ENCODE results near the gene PGAM1.
"Not testable (repeated sequence)": the region's sequence is repeated elsewhere in the genome, so short reads cannot be mapped to it uniquely, and the experiment has no call there.

The PGAM1 gene

DNA sequence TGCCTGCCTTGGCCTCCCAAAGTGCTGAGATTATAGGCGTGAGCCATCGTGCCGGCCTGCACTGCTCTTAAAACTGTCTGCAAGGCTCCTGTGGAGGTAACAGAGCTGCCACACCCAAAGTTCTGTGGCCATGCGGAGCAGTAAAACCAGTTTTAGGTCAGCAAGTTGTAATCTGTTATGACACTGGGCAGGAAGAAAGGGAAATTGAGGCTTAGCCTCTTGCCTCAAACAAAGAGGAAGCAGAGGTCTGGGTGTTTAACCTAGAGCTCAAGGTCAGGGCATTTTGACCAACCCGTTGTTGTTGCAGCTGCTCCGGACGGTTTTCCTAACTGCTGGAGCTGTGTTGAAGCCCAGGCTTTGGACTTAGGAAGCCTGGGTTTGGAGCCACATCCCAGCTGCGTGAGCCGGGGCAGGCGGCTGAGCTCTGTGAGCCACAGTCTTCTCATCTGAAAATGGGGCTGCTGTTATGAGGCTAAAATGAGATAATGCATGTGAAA, 17.4 kb upstream of the PGAM1 start:
- H3K9ac ChIP-seq (ENCODE audit: low read depth, low read length): no peak overlapping the region

DNA sequence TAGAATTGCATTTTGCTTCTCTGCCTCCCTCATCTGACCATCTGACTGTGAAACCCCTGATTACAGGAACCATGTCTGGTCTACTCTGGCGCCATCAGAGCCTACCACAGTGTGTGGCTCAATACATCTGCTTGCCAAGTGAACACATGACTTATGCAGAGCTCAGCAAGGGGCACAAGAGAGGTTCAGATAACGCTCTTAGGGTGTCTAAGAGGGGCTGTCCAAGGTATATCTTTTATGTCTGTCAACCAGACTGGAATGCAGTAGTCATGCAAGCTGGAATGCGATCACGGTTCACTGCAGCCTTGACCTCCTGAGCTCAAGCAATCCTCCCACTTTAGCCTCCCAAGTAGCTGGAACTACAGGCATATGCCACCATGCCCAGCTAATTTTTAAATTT, 14.6 kb upstream of the PGAM1 start:
- 93% methylated on average over 4 of the region's 4 CpGs for WGBS
- Histone ChIP-seq H3K4me3 (ENCODE audit: low read length) (no peak overlapping the region), H3K27ac (ENCODE audit: low read depth, low read length) (no peak overlapping the region), H3K9ac (ENCODE audit: low read depth, low read length) (no peak overlapping the region), H3K27me3 (ENCODE audit: insufficient read depth, low read length) (no peaks in the 10 kb centered on the region), H3K36me3 (ENCODE audit: insufficient read depth, low read length) (no peaks in the 10 kb centered on the region), H3K9me3 (ENCODE audit: insufficient read depth, low read depth, low read length) (no peaks in the 10 kb centered on the region), H3K4me1 (ENCODE audit: insufficient read depth, low read length) (peaks cover 3% of the 10 kb centered on the region; the same call in 1 of the 2 replicates)

More for the DNA sequence above, 17.4 kb upstream of the PGAM1 start:
- H3K27ac ChIP-seq (ENCODE audit: low read depth, low read length): no peak overlapping the region
- no peak overlapping the region for H3K4me3 ChIP-seq (ENCODE audit: low read length)
- no peaks in the 10 kb centered on the region for H3K9me3 ChIP-seq (ENCODE audit: insufficient read depth, low read depth, low read length)
- 89% methylated on average over 10 of the region's 10 CpGs for WGBS
- H3K27me3 ChIP-seq (ENCODE audit: insufficient read depth, low read length): no peaks in the 10 kb centered on the region
- H3K4me1 ChIP-seq (ENCODE audit: insufficient read depth, low read length): peaks cover under 1% of the 10 kb centered on the region; the same call in 1 of the 2 replicates
- no peaks in the 10 kb centered on the region for H3K36me3 ChIP-seq (ENCODE audit: insufficient read depth, low read length)

DNA sequence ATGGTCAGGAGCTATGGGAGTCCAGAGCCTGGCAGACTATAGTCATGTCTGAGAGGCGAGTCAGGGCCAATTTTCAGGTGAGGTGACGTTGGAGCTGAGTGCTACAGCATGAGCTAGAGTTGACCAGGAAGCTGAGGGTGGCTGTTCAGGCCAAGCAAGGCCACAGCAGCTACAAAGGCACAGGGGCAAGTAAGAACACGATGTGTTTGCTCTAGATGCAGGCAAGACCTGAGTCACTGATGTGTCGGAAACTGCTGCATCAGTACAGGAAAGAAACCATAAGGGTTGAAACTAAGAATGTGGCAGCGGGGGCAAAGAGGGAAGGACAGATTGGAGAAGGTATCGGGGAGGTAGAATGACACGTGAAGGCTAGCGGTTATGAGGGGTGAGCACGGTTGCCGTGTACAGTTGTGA, 13.1 kb upstream of the PGAM1 start:
- WGBS: 92% methylated on average over 10 of the region's 10 CpGs
- no peak overlapping the region for H3K27ac ChIP-seq (ENCODE audit: low read depth, low read length)
- no peak overlapping the region for H3K9ac ChIP-seq (ENCODE audit: low read depth, low read length)

DNA sequence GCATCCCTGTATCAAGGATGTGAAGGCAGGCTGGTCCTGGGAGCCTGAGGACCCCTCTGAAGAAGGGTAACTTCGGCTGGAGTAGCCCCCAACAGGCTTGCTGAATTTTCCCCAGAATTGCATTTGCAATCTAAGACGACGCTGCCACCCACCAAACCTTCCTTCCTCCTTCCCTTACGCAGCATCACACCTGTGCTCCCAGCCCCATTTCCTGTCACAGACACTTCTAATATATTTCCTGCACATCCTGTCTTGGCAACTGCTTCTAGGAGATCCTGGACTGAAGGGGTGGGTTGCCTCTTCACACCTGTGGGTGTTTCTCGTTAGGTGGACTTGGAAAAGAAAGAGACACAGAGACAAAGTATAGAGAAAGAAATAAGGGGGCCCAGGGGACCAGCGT, 9.4 kb upstream of the PGAM1 start:
- H3K9me3 ChIP-seq (ENCODE audit: insufficient read depth, low read depth, low read length): no peaks in the 10 kb centered on the region
- H3K9ac ChIP-seq (ENCODE audit: low read depth, low read length): no peak overlapping the region
- peaks cover 12% of the 10 kb centered on the region for H3K4me1 ChIP-seq (ENCODE audit: insufficient read depth, low read length)
- H3K27me3 ChIP-seq (ENCODE audit: insufficient read depth, low read length): no peaks in the 10 kb centered on the region
- WGBS: 94% methylated on average over 6 of the region's 6 CpGs
- no peak overlapping the region for H3K4me3 ChIP-seq (ENCODE audit: low read length)
- no peaks in the 10 kb centered on the region for H3K36me3 ChIP-seq (ENCODE audit: insufficient read depth, low read length)
- H3K27ac ChIP-seq (ENCODE audit: low read depth, low read length): no peak overlapping the region

More for the DNA sequence above, 13.1 kb upstream of the PGAM1 start:
- H3K4me1 ChIP-seq (ENCODE audit: insufficient read depth, low read length): peaks cover 3% of the 10 kb centered on the region; the same call in 1 of the 2 replicates
- no peaks in the 10 kb centered on the region for H3K27me3 ChIP-seq (ENCODE audit: insufficient read depth, low read length)
- H3K36me3 ChIP-seq (ENCODE audit: insufficient read depth, low read length): no peaks in the 10 kb centered on the region
- H3K4me3 ChIP-seq (ENCODE audit: low read length): no peak overlapping the region
- H3K9me3 ChIP-seq (ENCODE audit: insufficient read depth, low read depth, low read length): no peaks in the 10 kb centered on the region

DNA sequence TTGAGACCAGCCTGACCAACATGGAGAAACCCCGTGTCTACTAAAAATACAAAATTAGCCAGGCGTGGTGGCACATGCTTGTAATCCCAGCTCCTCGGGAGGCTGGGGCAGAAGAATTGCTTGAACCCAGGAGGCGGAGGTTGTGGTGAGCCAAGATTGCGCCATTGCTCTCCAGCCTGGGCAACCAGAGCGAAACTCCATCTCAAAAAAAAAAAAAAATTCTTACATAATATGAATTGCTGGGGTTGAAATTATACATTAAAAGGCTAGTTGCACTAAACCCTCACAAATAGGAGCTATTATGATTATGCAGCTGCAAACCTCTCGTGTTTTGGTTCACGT, 2.3 kb upstream of the PGAM1 start:
- WGBS: 90% methylated on average over 6 of the region's 8 CpGs

DNA sequence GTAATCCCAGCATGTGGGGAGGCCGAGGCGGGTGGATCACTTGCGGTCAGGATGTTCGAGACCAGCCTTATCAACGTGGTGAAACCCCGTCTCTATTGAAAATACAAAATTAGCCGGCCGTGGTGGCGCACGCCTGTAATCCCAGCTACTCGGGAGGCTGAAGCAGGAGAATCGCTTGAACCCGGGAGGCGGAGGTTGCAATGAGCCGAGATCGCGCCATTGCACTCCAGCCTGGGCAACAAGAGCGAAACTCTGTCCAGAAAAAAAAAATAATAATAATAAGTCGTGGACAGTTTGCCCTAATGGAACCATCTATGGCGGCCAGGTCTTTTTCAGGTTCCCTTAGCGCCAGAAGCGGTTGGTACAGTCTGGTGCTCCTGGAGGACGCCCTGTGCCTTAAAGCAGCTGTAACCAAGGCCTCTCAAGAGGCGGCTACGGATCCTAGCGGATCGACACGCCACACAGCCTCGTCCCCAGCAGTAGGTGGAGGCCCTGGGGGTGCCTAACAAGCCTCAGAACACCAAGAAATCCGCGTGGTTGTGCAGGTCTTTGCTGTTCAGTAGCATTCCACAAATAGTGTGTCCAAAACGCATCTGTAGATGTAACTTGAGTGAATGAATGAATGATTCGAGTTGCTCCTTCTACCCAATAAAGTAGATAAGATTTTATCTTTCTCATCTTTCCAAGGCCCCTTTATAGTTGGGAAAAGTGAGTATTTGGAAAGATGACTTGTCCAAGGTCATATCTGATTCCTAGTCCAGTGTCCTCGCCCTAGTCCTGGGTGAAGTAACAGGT, 982 bp downstream of the PGAM1 start:
- peak overlapping the region; percentile 99 for H3K9ac ChIP-seq (ENCODE audit: low read depth, low read length)
- H3K36me3 ChIP-seq (ENCODE audit: insufficient read depth, low read length): peaks cover 48% of the 10 kb centered on the region
- no peaks in the 10 kb centered on the region for H3K27me3 ChIP-seq (ENCODE audit: insufficient read depth, low read length)
- peaks cover 12% of the 10 kb centered on the region for H3K4me1 ChIP-seq (ENCODE audit: insufficient read depth, low read length)
- no peaks in the 10 kb centered on the region for H3K9me3 ChIP-seq (ENCODE audit: insufficient read depth, low read depth, low read length)
- peak overlapping the region; percentile 100 for H3K4me3 ChIP-seq (ENCODE audit: low read length)
- H3K27ac ChIP-seq (ENCODE audit: low read depth, low read length): peak overlapping the region; percentile 87
- under 1% methylated on average over 33 of the region's 34 CpGs for WGBS

More for the DNA sequence above, 2.3 kb upstream of the PGAM1 start:
- not testable (repeated sequence) for H3K27ac ChIP-seq (ENCODE audit: low read depth, low read length); H3K4me3 ChIP-seq (ENCODE audit: low read length); H3K9me3 ChIP-seq (ENCODE audit: insufficient read depth, low read depth, low read length); H3K9ac ChIP-seq (ENCODE audit: low read depth, low read length); H3K27me3 ChIP-seq (ENCODE audit: insufficient read depth, low read length)
- Histone ChIP-seq H3K4me1 (ENCODE audit: insufficient read depth, low read length) (peaks cover 13% of the 10 kb centered on the region), H3K36me3 (ENCODE audit: insufficient read depth, low read length) (peaks cover 18% of the 10 kb centered on the region)

DNA sequence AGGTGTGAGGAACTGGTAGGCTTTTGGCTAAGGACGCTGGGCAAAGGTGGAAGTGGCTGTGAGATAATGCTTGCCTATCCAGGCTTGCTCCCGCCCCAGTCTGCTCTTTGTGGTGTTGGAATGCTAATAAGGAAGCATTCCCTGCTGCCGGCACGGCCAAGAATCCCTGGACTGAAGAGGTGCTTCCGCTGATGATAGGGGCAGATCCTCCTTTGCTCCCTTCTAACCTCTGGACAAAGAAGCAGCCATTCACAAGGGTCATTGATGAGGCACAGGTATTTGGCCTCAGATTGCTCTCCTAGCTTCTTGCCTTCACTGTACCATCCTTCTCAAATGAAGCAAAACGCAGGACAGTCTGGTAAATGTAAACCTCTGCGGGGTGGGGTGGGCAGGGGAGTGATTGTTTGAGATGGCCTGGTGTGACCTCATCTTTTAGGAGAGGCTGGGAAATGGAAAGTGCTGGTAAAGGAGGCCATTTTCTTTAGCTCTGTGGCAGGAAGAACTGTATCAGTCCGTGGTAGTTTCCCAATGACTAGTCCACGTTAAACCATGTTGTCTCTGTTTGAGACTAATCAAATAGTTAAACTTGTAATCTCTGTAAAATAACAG, 1.7 kb downstream of the PGAM1 start:
- Histone ChIP-seq H3K4me3 (ENCODE audit: low read length) (peak overlapping the region; percentile 100), H3K27ac (ENCODE audit: low read depth, low read length) (peak overlapping the region; percentile 87), H3K9me3 (ENCODE audit: insufficient read depth, low read depth, low read length) (no peaks in the 10 kb centered on the region), H3K36me3 (ENCODE audit: insufficient read depth, low read length) (peaks cover 51% of the 10 kb centered on the region), H3K4me1 (ENCODE audit: insufficient read depth, low read length) (peaks cover 12% of the 10 kb centered on the region), H3K9ac (ENCODE audit: low read depth, low read length) (peak overlapping the region; percentile 99), H3K27me3 (ENCODE audit: insufficient read depth, low read length) (no peaks in the 10 kb centered on the region)
- WGBS: 4% methylated on average over 8 of the region's 9 CpGs

DNA sequence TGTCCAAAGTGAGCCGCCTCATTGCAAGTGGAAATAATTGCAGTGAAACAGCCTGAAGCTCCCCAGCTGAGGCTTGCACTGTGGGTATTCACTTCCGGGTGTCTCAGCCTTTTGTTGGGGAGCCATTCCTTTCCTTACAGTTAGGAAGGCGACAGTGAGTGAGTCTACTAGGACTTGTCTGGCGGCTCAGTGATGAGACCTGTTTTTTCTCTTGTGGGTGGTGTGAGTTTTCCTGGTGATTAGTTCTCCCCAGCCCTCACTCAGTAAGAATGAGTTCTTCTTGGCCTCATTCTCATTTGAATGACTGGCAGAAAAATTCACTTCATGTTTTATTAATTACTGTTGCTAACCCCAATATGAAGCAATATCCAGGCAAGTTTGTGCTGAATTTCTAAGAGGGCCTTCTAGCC, 2.6 kb downstream of the PGAM1 start:
- Histone ChIP-seq H3K9ac (ENCODE audit: low read depth, low read length) (peak overlapping the region; percentile 99), H3K36me3 (ENCODE audit: insufficient read depth, low read length) (peaks cover 56% of the 10 kb centered on the region), H3K27me3 (ENCODE audit: insufficient read depth, low read length) (no peaks in the 10 kb centered on the region), H3K9me3 (ENCODE audit: insufficient read depth, low read depth, low read length) (no peaks in the 10 kb centered on the region), H3K27ac (ENCODE audit: low read depth, low read length) (peak overlapping the region; percentile 87), H3K4me1 (ENCODE audit: insufficient read depth, low read length) (peaks cover 12% of the 10 kb centered on the region), H3K4me3 (ENCODE audit: low read length) (peak overlapping the region; percentile 100)
- WGBS: 72% methylated on average over 4 of the region's 4 CpGs

DNA sequence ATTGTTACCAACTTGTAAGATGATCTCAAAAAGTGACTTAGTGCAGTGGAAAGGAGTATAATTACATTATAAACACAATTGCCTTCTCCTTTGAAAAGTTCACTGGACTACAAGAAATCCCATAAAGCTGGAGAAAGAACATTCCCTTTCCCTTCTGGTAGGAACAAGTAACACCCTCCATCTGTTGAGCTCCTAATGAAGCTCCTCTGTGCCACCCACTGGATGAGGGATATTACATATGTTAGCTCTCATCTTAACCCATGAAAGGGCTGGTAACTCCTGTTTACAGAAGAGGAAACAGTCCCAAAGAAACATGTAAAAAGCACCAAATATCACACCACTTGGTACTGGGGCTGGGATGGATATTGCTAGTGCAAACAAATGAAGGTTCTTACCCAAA, 8.1 kb downstream of the PGAM1 start:
- no peak overlapping the region for H3K9ac ChIP-seq (ENCODE audit: low read depth, low read length)
- H3K36me3 ChIP-seq (ENCODE audit: insufficient read depth, low read length): peaks cover 79% of the 10 kb centered on the region
- H3K9me3 ChIP-seq (ENCODE audit: insufficient read depth, low read depth, low read length): no peaks in the 10 kb centered on the region
- H3K27ac ChIP-seq (ENCODE audit: low read depth, low read length): no peak overlapping the region
- H3K4me3 ChIP-seq (ENCODE audit: low read length): no peak overlapping the region
- H3K27me3 ChIP-seq (ENCODE audit: insufficient read depth, low read length): no peaks in the 10 kb centered on the region
- peaks cover 2% of the 10 kb centered on the region; the same call in 1 of the 2 replicates for H3K4me1 ChIP-seq (ENCODE audit: insufficient read depth, low read length)

DNA sequence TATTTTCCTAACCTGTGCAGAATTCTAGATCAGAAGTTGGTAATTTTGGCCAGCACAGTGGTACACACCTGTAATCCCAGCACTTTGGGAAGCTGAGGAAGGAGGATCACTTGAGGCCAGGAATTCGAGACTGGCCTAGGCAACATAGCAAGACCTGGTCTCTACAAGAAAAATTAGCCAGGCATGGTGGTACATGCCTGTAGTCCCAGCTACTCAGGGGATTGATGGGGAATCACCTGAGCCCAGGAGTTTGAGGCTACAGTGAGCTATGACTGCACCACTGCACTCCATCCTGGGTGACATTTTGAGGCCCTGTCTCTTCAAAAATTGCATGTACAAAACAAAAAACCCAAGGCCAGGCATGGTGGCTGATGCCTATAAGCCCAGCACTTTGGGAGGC, 8.6 kb downstream of the PGAM1 start:
- peaks cover 80% of the 10 kb centered on the region for H3K36me3 ChIP-seq (ENCODE audit: insufficient read depth, low read length)
- no peak overlapping the region; the same call in 1 of the 2 replicates for H3K27ac ChIP-seq (ENCODE audit: low read depth, low read length)
- H3K4me1 ChIP-seq (ENCODE audit: insufficient read depth, low read length): no peaks in the 10 kb centered on the region
- H3K4me3 ChIP-seq (ENCODE audit: low read length): no peak overlapping the region
- WGBS: 92% methylated on average over 1 of the region's 1 CpG
- H3K27me3 ChIP-seq (ENCODE audit: insufficient read depth, low read length): no peaks in the 10 kb centered on the region
- no peak overlapping the region for H3K9ac ChIP-seq (ENCODE audit: low read depth, low read length)
- H3K9me3 ChIP-seq (ENCODE audit: insufficient read depth, low read depth, low read length): no peaks in the 10 kb centered on the region

DNA sequence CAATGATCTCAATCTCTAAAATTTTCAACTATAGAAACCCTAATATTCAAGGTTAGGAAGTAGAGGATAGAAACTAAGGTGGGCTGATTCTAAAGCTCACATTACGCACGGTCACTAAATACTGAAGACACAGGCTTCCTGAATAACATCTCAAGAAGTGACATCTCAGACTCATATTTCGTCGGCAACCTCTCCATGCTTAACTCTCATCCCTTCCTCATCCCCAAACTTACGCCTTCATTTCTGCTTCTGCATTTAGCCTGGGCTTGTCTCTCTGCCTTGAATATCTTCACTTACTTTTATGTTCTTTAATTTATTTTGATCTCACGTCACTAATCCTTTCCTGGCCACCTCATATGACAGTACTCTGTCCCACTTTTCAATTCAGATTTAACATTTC, 9.2 kb downstream of the PGAM1 start:
- WGBS: 96% methylated on average over 6 of the region's 6 CpGs
- Histone ChIP-seq H3K27me3 (ENCODE audit: insufficient read depth, low read length) (no peaks in the 10 kb centered on the region), H3K27ac (ENCODE audit: low read depth, low read length) (no peak overlapping the region), H3K9ac (ENCODE audit: low read depth, low read length) (no peak overlapping the region), H3K4me1 (ENCODE audit: insufficient read depth, low read length) (no peaks in the 10 kb centered on the region), H3K4me3 (ENCODE audit: low read length) (no peak overlapping the region), H3K9me3 (ENCODE audit: insufficient read depth, low read depth, low read length) (no peaks in the 10 kb centered on the region), H3K36me3 (ENCODE audit: insufficient read depth, low read length) (peaks cover 78% of the 10 kb centered on the region)
